ENCODE results near the gene MARCKS. TPM values are rescaled to one million over a fixed set of nuclear protein-coding genes. Genes with fewer than 3 reads are reported as not detected.

MARCKS gene, protein sequence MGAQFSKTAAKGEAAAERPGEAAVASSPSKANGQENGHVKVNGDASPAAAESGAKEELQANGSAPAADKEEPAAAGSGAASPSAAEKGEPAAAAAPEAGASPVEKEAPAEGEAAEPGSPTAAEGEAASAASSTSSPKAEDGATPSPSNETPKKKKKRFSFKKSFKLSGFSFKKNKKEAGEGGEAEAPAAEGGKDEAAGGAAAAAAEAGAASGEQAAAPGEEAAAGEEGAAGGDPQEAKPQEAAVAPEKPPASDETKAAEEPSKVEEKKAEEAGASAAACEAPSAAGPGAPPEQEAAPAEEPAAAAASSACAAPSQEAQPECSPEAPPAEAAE
- 152 and 156 TPM in 2 replicates for polyA plus RNA-seq (2013)

DNA sequence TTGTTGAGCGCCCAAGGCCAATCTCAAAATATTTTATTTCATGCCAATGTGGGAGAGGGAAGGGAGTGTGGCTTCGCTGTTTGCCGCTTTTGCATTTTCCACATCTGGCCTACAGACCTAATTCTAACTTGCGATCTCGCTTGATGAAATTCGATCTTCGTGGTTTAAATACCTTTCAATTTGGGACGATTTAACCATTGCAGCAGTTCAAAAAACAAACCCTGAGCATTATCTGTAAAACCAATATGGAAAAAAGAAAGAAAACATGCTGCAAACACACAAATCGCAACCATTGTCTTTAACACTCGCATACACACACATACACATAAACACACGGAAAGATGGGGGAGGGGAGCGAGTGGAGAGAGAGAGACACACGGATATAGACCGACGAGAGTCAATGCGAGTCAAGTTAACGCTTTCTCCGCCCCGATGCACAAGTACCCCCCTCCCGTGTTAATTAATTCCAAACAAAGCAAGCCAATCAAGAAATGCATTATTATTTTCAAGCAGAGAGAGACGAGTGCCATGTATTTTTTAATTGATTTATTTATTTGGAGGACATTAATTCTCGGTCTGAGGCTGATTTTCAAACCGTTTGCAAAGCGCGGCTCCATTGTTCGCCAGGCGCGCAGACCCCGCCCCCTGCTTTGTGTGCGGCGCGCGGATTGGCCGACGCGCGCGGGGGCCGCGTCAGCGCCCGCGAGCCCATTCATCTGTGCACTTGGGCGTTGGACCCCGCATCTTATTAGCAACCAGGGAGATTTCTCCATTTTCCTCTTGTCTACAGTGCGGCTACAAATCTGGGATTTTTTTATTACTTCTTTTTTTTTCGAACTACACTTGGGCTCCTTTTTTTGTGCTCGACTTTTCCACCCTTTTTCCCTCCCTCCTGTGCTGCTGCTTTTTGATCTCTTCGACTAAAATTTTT is at the start of gene MARCKS:
MARCKS (plus strand) TSS at position 721 of the 931 bp plus-strand sequence. CDS start 401 bp downstream, outside the sequence.
- H2BK5ac ChIP-seq (ENCODE audit: low read depth, low read length, poor library complexity), result peak within 1 kb of the TSS; percentile 99
- H2AK5ac ChIP-seq (ENCODE audit: low read length), result peak within 1 kb of the TSS; percentile 97
- H2AFZ ChIP-seq (ENCODE audit: insufficient read depth, low read length, poor library complexity), result no peak within 1 kb of the TSS
- H3K79me2 ChIP-seq (ENCODE audit: control insufficient read depth, insufficient read depth, low read length, poor library complexity), result peaks cover 26% of the 10 kb centered on the region
- peak within 1 kb of the TSS; percentile 96 for H4K8ac ChIP-seq (ENCODE audit: low read depth, low read length)
- peak within 1 kb of the TSS; percentile 98 for H2BK120ac ChIP-seq (ENCODE audit: insufficient read depth, low read length, poor library complexity)
- H3K36me3 ChIP-seq (ENCODE audit: control insufficient read depth in 1 of 2, insufficient read depth in 2 of 2, low read length in 2 of 2), result peaks cover 9 to 17% of the 10 kb centered on the region in 2 experiments
- peak within 1 kb of the TSS; percentile 85 for H4K12ac ChIP-seq (ENCODE audit: low read depth, low read length)
- H3K4me3 ChIP-seq (ENCODE audit: low read depth, low read length), result peak within 1 kb of the TSS; percentile 92
- H3K23ac ChIP-seq (ENCODE audit: low read length), result peak within 1 kb of the TSS; percentile 80
- peak within 1 kb of the TSS; percentile 85 for H3K4me2 ChIP-seq (ENCODE audit: low read length)
- H3K14ac ChIP-seq (ENCODE audit: low read length), result peak within 1 kb of the TSS; percentile 99
- peak within 1 kb of the TSS; percentile 100 for H3K9ac ChIP-seq (ENCODE audit: low read length)
- H3K79me1 ChIP-seq (ENCODE audit: low read length), result peaks cover 22% of the 10 kb centered on the region
- H3K27ac ChIP-seq (ENCODE audit: low read depth, low read length), result peak within 1 kb of the TSS; percentile 85
- peak within 1 kb of the TSS; percentile 5 for H2BK12ac ChIP-seq (ENCODE audit: low read length)
- DNase-seq, result peak; percentile 87 to 92
- H3K4me1 ChIP-seq (ENCODE audit: control insufficient read depth in 1 of 2, insufficient read depth in 2 of 2, low read length in 2 of 2), result peaks cover 0 to 3% of the 10 kb centered on the region in 2 experiments
- peak within 1 kb of the TSS; percentile 100 for H3K4ac ChIP-seq (ENCODE audit: low read depth, low read length)
- H3K9me3 ChIP-seq (ENCODE audit: insufficient read depth, low read depth, low read length), result no peaks in the 10 kb centered on the region
- no CpG with 5 or more reads among the region's 49 CpGs for WGBS (ENCODE audit: extremely low coverage, insufficient coverage, insufficient read length)
- peak within 1 kb of the TSS; percentile 99 for H4K91ac ChIP-seq (ENCODE audit: low read depth, low read length)
- no peaks in the 10 kb centered on the region for H3K27me3 ChIP-seq (ENCODE audit: insufficient read depth, low read length)
- peak within 1 kb of the TSS; percentile 99 for H3K18ac ChIP-seq (ENCODE audit: low read length)

DNA sequence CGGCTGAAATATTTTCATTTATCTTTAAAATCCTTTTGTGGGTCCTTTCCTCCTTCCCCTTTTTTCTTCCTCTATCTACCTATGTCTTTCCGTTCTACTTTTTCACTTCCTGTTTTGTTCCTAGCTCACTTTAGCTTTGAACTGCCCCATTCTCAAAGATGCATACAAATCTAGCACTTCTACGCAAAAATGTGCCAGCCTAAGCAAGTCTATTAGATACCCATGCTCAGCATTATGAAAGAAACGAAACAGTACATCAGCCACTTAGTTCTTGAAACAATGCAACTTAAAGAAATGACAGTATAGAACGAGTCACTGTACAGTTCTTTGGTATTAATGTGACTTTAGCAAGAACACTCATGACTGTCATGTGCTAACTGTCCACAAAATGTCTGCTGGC is 47.3 kb upstream of the MARCKS start:
- Histone ChIP-seq H3K14ac (ENCODE audit: low read length) (no peak overlapping the region), H3K27me3 (ENCODE audit: insufficient read depth, low read length) (no peaks in the 10 kb centered on the region), H3K4me3 (ENCODE audit: low read depth, low read length) (no peak overlapping the region), H3K23ac (ENCODE audit: low read length) (no peak overlapping the region), H3K79me1 (ENCODE audit: low read length) (no peaks in the 10 kb centered on the region), H3K18ac (ENCODE audit: low read length) (no peak overlapping the region), H4K12ac (ENCODE audit: low read depth, low read length) (no peak overlapping the region), H2AK5ac (ENCODE audit: low read length) (no peak overlapping the region), H3K36me3 (ENCODE audit: control insufficient read depth in 1 of 2, insufficient read depth in 2 of 2, low read length in 2 of 2) (no peaks in the 10 kb centered on the region), H3K9me3 (ENCODE audit: insufficient read depth, low read depth, low read length) (no peaks in the 10 kb centered on the region), H4K91ac (ENCODE audit: low read depth, low read length) (no peak overlapping the region), H2BK120ac (ENCODE audit: insufficient read depth, low read length, poor library complexity) (no peak overlapping the region), H3K4me1 (ENCODE audit: control insufficient read depth in 1 of 2, insufficient read depth in 2 of 2, low read length in 2 of 2) (no peaks in the 10 kb centered on the region), H3K4ac (ENCODE audit: low read depth, low read length) (no peak overlapping the region), H3K4me2 (ENCODE audit: low read length) (no peak overlapping the region), H2BK12ac (ENCODE audit: low read length) (no peak overlapping the region), H2BK5ac (ENCODE audit: low read depth, low read length, poor library complexity) (no peak overlapping the region), H3K79me2 (ENCODE audit: control insufficient read depth, insufficient read depth, low read length, poor library complexity) (no peaks in the 10 kb centered on the region), H4K8ac (ENCODE audit: low read depth, low read length) (no peak overlapping the region), H2AFZ (ENCODE audit: insufficient read depth, low read length, poor library complexity) (no peak overlapping the region), H3K27ac (ENCODE audit: low read depth, low read length) (no peak overlapping the region), H3K9ac (ENCODE audit: low read length) (no peak overlapping the region)
- no CpG with 5 or more reads among the region's 5 CpGs for WGBS (ENCODE audit: extremely low coverage, insufficient coverage, insufficient read length)
- DNase-seq, result peak in 1 of 2 donors; percentile 13

DNA sequence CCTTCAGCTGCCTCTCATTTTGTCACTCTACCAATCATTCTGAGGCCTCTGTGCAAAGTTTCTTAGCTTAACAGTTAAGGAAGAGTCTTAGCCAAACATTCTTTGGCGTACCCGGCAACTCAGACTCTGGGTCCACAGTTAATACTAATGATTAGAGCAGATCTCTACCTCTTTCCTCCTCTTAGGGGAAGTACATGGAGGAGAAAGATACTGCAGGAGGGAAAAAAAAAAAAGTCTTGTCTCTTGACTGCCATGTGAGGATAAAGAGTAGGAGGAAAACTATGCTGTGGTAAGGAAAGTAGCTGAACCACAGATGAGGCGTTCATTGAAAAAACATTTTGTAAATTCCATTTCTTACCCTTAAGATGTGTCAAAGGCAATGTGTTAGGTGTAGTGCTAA is 44.0 kb upstream of the MARCKS start:
- no peak for DNase-seq

DNA sequence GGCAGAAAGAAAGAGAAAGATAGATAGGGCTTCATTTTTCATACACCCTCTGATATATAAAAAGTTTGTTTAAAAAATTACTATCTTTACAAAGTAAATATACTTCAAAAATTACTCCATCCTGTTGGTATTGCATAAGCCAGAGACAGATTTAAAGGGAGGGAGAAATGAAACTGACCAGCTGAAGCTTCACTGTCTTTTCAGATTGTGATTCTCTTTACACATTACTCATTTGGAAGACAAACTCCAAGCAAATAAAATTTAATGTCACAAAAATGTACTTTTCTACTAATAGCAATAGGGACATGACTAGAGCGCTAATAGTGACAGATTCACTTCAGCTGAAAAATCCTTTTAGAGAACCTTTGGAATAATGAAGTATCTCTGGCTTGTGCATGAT is 38.6 kb upstream of the MARCKS start:
- Histone ChIP-seq H3K9ac (ENCODE audit: low read length) (no peak overlapping the region), H2AFZ (ENCODE audit: insufficient read depth, low read length, poor library complexity) (no peak overlapping the region), H4K8ac (ENCODE audit: low read depth, low read length) (no peak overlapping the region), H2BK12ac (ENCODE audit: low read length) (no peak overlapping the region), H2AK5ac (ENCODE audit: low read length) (no peak overlapping the region), H4K12ac (ENCODE audit: low read depth, low read length) (no peak overlapping the region), H3K4me1 (ENCODE audit: control insufficient read depth in 1 of 2, insufficient read depth in 2 of 2, low read length in 2 of 2) (no peaks in the 10 kb centered on the region), H2BK120ac (ENCODE audit: insufficient read depth, low read length, poor library complexity) (no peak overlapping the region), H3K9me3 (ENCODE audit: insufficient read depth, low read depth, low read length) (no peaks in the 10 kb centered on the region), H3K4me3 (ENCODE audit: low read depth, low read length) (no peak overlapping the region), H3K23ac (ENCODE audit: low read length) (no peak overlapping the region), H3K4me2 (ENCODE audit: low read length) (no peak overlapping the region), H3K79me1 (ENCODE audit: low read length) (no peaks in the 10 kb centered on the region), H3K36me3 (ENCODE audit: control insufficient read depth in 1 of 2, insufficient read depth in 2 of 2, low read length in 2 of 2) (no peaks in the 10 kb centered on the region), H3K4ac (ENCODE audit: low read depth, low read length) (no peak overlapping the region), H3K27me3 (ENCODE audit: insufficient read depth, low read length) (no peaks in the 10 kb centered on the region), H3K18ac (ENCODE audit: low read length) (no peak overlapping the region), H3K27ac (ENCODE audit: low read depth, low read length) (no peak overlapping the region), H3K79me2 (ENCODE audit: control insufficient read depth, insufficient read depth, low read length, poor library complexity) (no peaks in the 10 kb centered on the region), H2BK5ac (ENCODE audit: low read depth, low read length, poor library complexity) (no peak overlapping the region), H4K91ac (ENCODE audit: low read depth, low read length) (no peak overlapping the region), H3K14ac (ENCODE audit: low read length) (no peak overlapping the region)
- WGBS (ENCODE audit: extremely low coverage, insufficient coverage, insufficient read length), result no CpG with 5 or more reads among the region's 1 CpG
- DNase-seq, result no peak

More for the DNA sequence above, 44.0 kb upstream of the MARCKS start:
- H3K79me1 ChIP-seq (ENCODE audit: low read length), result no peaks in the 10 kb centered on the region
- no peak overlapping the region for H3K4me2 ChIP-seq (ENCODE audit: low read length)
- H3K14ac ChIP-seq (ENCODE audit: low read length), result no peak overlapping the region
- H2BK120ac ChIP-seq (ENCODE audit: insufficient read depth, low read length, poor library complexity), result no peak overlapping the region
- no peak overlapping the region for H3K27ac ChIP-seq (ENCODE audit: low read depth, low read length)
- no peak overlapping the region for H2AFZ ChIP-seq (ENCODE audit: insufficient read depth, low read length, poor library complexity)
- no peaks in the 10 kb centered on the region for H3K36me3 ChIP-seq (ENCODE audit: control insufficient read depth in 1 of 2, insufficient read depth in 2 of 2, low read length in 2 of 2)
- H3K9me3 ChIP-seq (ENCODE audit: insufficient read depth, low read depth, low read length), result no peaks in the 10 kb centered on the region
- H3K9ac ChIP-seq (ENCODE audit: low read length), result no peak overlapping the region
- no peak overlapping the region for H3K4ac ChIP-seq (ENCODE audit: low read depth, low read length)
- no peak overlapping the region for H3K4me3 ChIP-seq (ENCODE audit: low read depth, low read length)
- H3K27me3 ChIP-seq (ENCODE audit: insufficient read depth, low read length), result no peaks in the 10 kb centered on the region
- no peak overlapping the region for H4K12ac ChIP-seq (ENCODE audit: low read depth, low read length)
- H4K91ac ChIP-seq (ENCODE audit: low read depth, low read length), result no peak overlapping the region
- no peak overlapping the region for H2AK5ac ChIP-seq (ENCODE audit: low read length)
- no peak overlapping the region for H2BK12ac ChIP-seq (ENCODE audit: low read length)
- H3K4me1 ChIP-seq (ENCODE audit: control insufficient read depth in 1 of 2, insufficient read depth in 2 of 2, low read length in 2 of 2), result no peaks in the 10 kb centered on the region
- H2BK5ac ChIP-seq (ENCODE audit: low read depth, low read length, poor library complexity), result no peak overlapping the region
- H4K8ac ChIP-seq (ENCODE audit: low read depth, low read length), result no peak overlapping the region
- H3K18ac ChIP-seq (ENCODE audit: low read length), result no peak overlapping the region
- no peaks in the 10 kb centered on the region for H3K79me2 ChIP-seq (ENCODE audit: control insufficient read depth, insufficient read depth, low read length, poor library complexity)
- WGBS (ENCODE audit: extremely low coverage, insufficient coverage, insufficient read length), result no CpG with 5 or more reads among the region's 3 CpGs
- no peak overlapping the region for H3K23ac ChIP-seq (ENCODE audit: low read length)

Measured in trophoblast cell (in vitro differentiated cells and primary cell).